ENCODE results near the gene MGLL. TPM values are rescaled to one million over a fixed set of nuclear protein-coding genes. Genes with fewer than 3 reads are reported as not detected.

The MGLL gene
- total RNA-seq, 1 donor from 2014 or later = 27.3 TPM

DNA sequence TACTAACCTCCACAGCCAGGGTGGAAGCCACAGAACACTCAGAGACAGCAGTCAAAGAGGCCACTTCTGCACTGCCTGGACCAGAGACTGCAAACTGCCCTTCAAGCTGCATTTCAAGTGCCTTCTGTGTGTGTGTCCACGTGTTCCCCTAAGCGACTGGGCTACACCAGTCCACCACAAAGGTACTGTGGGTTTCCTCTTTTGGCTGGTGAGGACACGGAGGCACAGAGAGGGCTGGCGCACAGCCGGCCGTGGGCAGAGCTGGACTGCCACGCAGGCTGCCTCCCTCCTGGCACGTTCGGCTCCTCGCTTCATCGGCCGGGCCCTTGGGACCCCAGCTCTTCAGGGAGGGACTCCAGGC is 60.9 kb downstream of the MGLL start:
- Histone ChIP-seq H4K20me1 (ENCODE audit: insufficient read depth, low read length) (no peaks in the 10 kb centered on the region), H3K27ac (ENCODE audit: low read depth, low read length) (no peak overlapping the region), H3K9ac (ENCODE audit: low read length) (no peak overlapping the region), H3K4me2 (ENCODE audit: low read length) (no peak overlapping the region), H3K4me3 (ENCODE audit: insufficient read depth, low read depth, low read length) (no peak overlapping the region), H3K36me3 (ENCODE audit: insufficient read depth, low read length) (no peaks in the 10 kb centered on the region), H3K9me3 (ENCODE audit: insufficient read depth, low read depth, low read length) (no peaks in the 10 kb centered on the region), H3K27me3 (ENCODE audit: insufficient read depth, low read length) (no peaks in the 10 kb centered on the region), H3K4me1 (ENCODE audit: insufficient read depth, low read length) (peaks cover 33% of the 10 kb centered on the region), H3K79me2 (ENCODE audit: insufficient read depth, low read length) (no peaks in the 10 kb centered on the region), H2AFZ (ENCODE audit: low read depth, low read length) (no peak overlapping the region)
- H3K4me1 Mint-ChIP-seq (ENCODE audit: low read depth, unreplicated experiment) = peaks cover 33% of the 10 kb centered on the region
- no peaks in the 10 kb centered on the region for H3K9me3 Mint-ChIP-seq (ENCODE audit: unreplicated experiment)
- DNase-seq (ENCODE audit: low read depth) (no peak), FAIRE-seq (no peak)
- H3K4me3 Mint-ChIP-seq (ENCODE audit: unreplicated experiment) = no peak overlapping the region
- no peak for TF ChIP-seq EZH2 (IDR thresholded peaks at IDR 0.05; ENCODE audit: insufficient read depth, low read length)
- TF ChIP-seq, protein P1, sequence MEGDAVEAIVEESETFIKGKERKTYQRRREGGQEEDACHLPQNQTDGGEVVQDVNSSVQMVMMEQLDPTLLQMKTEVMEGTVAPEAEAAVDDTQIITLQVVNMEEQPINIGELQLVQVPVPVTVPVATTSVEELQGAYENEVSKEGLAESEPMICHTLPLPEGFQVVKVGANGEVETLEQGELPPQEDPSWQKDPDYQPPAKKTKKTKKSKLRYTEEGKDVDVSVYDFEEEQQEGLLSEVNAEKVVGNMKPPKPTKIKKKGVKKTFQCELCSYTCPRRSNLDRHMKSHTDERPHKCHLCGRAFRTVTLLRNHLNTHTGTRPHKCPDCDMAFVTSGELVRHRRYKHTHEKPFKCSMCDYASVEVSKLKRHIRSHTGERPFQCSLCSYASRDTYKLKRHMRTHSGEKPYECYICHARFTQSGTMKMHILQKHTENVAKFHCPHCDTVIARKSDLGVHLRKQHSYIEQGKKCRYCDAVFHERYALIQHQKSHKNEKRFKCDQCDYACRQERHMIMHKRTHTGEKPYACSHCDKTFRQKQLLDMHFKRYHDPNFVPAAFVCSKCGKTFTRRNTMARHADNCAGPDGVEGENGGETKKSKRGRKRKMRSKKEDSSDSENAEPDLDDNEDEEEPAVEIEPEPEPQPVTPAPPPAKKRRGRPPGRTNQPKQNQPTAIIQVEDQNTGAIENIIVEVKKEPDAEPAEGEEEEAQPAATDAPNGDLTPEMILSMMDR (IDR thresholded peaks at IDR 0.05; ENCODE audit: insufficient read depth, low read depth, low read length) = no peak
- H3K36me3 Mint-ChIP-seq (ENCODE audit: low read depth, unreplicated experiment) = peaks cover 3% of the 10 kb centered on the region
- H3K27me3 Mint-ChIP-seq (ENCODE audit: low read depth, unreplicated experiment) = peaks cover 3% of the 10 kb centered on the region
- H3K27ac Mint-ChIP-seq (ENCODE audit: unreplicated experiment) = no peak overlapping the region

DNA sequence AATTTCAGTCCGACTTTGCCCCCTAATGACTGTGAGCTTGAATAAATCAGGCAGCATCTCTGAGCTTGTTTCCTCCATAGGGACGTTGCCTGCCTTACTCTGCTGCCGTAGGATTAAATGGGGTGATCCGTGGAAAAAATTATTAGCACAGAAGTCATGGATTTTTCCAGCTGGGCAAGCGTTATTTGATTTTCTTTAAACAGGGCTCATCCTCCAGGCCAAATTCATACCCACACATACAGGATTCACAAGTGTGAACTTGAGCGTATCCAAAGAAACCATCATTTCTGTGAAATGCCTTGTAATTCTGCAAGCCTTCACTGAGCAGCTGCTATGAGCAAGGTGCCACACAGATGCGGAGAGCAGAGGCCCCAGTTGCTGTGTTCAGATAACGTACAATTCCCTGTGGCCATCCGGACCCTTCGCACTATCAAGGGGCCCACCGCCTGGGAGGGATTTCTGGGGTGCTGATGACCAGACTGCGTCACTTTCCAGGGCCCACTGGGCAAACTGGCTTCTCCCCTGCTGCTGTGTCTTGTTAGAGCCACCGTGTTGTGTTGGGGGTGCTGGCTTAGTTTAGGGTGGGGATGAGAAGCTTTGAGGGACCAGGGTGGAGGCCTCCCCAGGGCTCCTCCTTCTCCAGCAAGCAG is 61.4 kb downstream of the MGLL start:
- FAIRE-seq = no peak
- H3K36me3 ChIP-seq (ENCODE audit: insufficient read depth, low read length) = no peaks in the 10 kb centered on the region
- H3K9ac ChIP-seq (ENCODE audit: low read length) = no peak overlapping the region
- H2AFZ ChIP-seq (ENCODE audit: low read depth, low read length) = no peak overlapping the region
- H3K9me3 ChIP-seq (ENCODE audit: insufficient read depth, low read depth, low read length) = no peaks in the 10 kb centered on the region
- Mint-ChIP-seq H3K9me3 (ENCODE audit: unreplicated experiment) (no peaks in the 10 kb centered on the region), H3K27ac (ENCODE audit: unreplicated experiment) (no peak overlapping the region), H3K4me1 (ENCODE audit: low read depth, unreplicated experiment) (peaks cover 28% of the 10 kb centered on the region), H3K27me3 (ENCODE audit: low read depth, unreplicated experiment) (peaks cover 3% of the 10 kb centered on the region), H3K36me3 (ENCODE audit: low read depth, unreplicated experiment) (peaks cover 3% of the 10 kb centered on the region), H3K4me3 (ENCODE audit: unreplicated experiment) (no peak overlapping the region)
- H3K27me3 ChIP-seq (ENCODE audit: insufficient read depth, low read length) = no peaks in the 10 kb centered on the region
- H3K79me2 ChIP-seq (ENCODE audit: insufficient read depth, low read length) = no peaks in the 10 kb centered on the region
- peaks cover 29% of the 10 kb centered on the region for H3K4me1 ChIP-seq (ENCODE audit: insufficient read depth, low read length)
- TF ChIP-seq, protein P1 (IDR thresholded peaks at IDR 0.05; ENCODE audit: insufficient read depth, low read depth, low read length) = no peak
- TF ChIP-seq EZH2 (IDR thresholded peaks at IDR 0.05; ENCODE audit: insufficient read depth, low read length) = no peak
- no peaks in the 10 kb centered on the region for H4K20me1 ChIP-seq (ENCODE audit: insufficient read depth, low read length)
- H3K4me3 ChIP-seq (ENCODE audit: insufficient read depth, low read depth, low read length) = no peak overlapping the region
- H3K27ac ChIP-seq (ENCODE audit: low read depth, low read length) = no peak overlapping the region
- no peak for DNase-seq (ENCODE audit: low read depth)
- H3K4me2 ChIP-seq (ENCODE audit: low read length) = no peak overlapping the region

DNA sequence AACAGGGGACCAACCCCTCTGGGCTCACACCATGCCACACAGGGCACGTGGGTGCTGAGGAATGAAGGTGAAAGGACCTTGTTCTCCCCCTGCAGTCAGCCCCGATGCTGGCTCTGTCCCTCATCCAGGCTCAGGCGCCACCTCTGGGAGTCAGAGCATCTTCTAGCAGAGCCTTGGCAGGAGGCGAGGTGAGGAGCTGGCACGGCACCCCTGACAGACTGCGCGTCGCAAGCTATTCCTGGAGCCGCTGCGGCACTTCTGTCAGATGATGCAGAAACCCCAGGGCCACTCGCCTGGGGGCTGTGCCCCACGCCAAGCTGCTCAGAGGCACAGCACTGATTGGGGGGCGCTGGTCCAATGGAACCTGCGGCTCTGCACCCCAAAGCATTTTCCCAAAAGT is 62.0 kb downstream of the MGLL start:
- TF ChIP-seq EZH2 (IDR thresholded peaks at IDR 0.05; ENCODE audit: insufficient read depth, low read length) = no peak
- TF ChIP-seq, protein P1 (IDR thresholded peaks at IDR 0.05; ENCODE audit: insufficient read depth, low read depth, low read length) = no peak
- Histone ChIP-seq H3K4me2 (ENCODE audit: low read length) (no peak overlapping the region), H3K36me3 (ENCODE audit: insufficient read depth, low read length) (no peaks in the 10 kb centered on the region), H4K20me1 (ENCODE audit: insufficient read depth, low read length) (no peaks in the 10 kb centered on the region), H3K27ac (ENCODE audit: low read depth, low read length) (no peak overlapping the region), H3K4me1 (ENCODE audit: insufficient read depth, low read length) (peaks cover 23% of the 10 kb centered on the region), H3K9ac (ENCODE audit: low read length) (no peak overlapping the region), H3K9me3 (ENCODE audit: insufficient read depth, low read depth, low read length) (no peaks in the 10 kb centered on the region), H2AFZ (ENCODE audit: low read depth, low read length) (no peak overlapping the region), H3K27me3 (ENCODE audit: insufficient read depth, low read length) (no peaks in the 10 kb centered on the region), H3K4me3 (ENCODE audit: insufficient read depth, low read depth, low read length) (no peak overlapping the region), H3K79me2 (ENCODE audit: insufficient read depth, low read length) (no peaks in the 10 kb centered on the region)
- FAIRE-seq (no peak), DNase-seq (ENCODE audit: low read depth) (no peak)
- H3K9me3 Mint-ChIP-seq (ENCODE audit: unreplicated experiment) = no peaks in the 10 kb centered on the region
- peaks cover 24% of the 10 kb centered on the region for H3K4me1 Mint-ChIP-seq (ENCODE audit: low read depth, unreplicated experiment)
- no peak overlapping the region for H3K4me3 Mint-ChIP-seq (ENCODE audit: unreplicated experiment)
- no peak overlapping the region for H3K27ac Mint-ChIP-seq (ENCODE audit: unreplicated experiment)
- H3K27me3 Mint-ChIP-seq (ENCODE audit: low read depth, unreplicated experiment) = peaks cover 3% of the 10 kb centered on the region
- peaks cover 3% of the 10 kb centered on the region for H3K36me3 Mint-ChIP-seq (ENCODE audit: low read depth, unreplicated experiment)
